PC-3 (cell line): ENCODE data around the gene CPE. TPM values are rescaled to one million over a fixed set of nuclear protein-coding genes. Genes with fewer than 3 reads are reported as not detected.

Source experiments
- ATAC-seq: fragments of 200-7000 bp; cut with Tn5 transposase; 2 replicates; pipeline ENCODE4 v1.9.1; 2020; ENCODE audit warnings: mild to moderate bottlenecking, moderate library complexity
- BruUV-seq: library from RNA; stranded (reverse); fragments of 400-500 nt; replicated peaks from 2 replicates; lab custom pipeline; 2021; lab: Mats Ljungman, UMichigan
- CTCF ChIA-PET: fragments of 300-600 bp; sonication (Branson Sonifier 250); formaldehyde crosslinking; loops from one replicate; lab custom pipeline; 2022; ENCODE audit warnings: antibody characterized with exemption; lab: Charles Lee
- POLR2A ChIA-PET: fragments of 300-600 bp; sonication (Branson Sonifier 250); formaldehyde crosslinking; loops from one replicate; lab custom pipeline; 2022; ENCODE audit warnings: antibody characterized with exemption; ENCODE audit not compliant: unreplicated experiment; lab: Charles Lee
- DNase-seq: peaks from one replicate; pipeline ENCODE4 v3.0.0-alpha.2; 2015
- H2AFZ ChIP-seq: fragments of 300-600 bp; sonication (generic); 2 replicates; pipeline ENCODE4 v1.6.0; 2016; ENCODE audit warnings: antibody characterized with exemption, low read length
- H3F3A ChIP-seq: fragments of 300-600 bp; sonication (generic); one replicate; pipeline ENCODE4 v1.6.0; 2017; ENCODE audit warnings: antibody characterized with exemption, low read length, control low read depth, mild to moderate bottlenecking; ENCODE audit not compliant: unreplicated experiment
- H3K27ac ChIP-seq: fragments of 300-600 bp; sonication (generic); 2 replicates; pipeline ENCODE4 v1.5.1; 2016; ENCODE audit warnings: mild to moderate bottlenecking, low read length
- H3K27me3 ChIP-seq: fragments of 300-600 bp; sonication (generic); 2 replicates; pipeline ENCODE4 v1.6.1; 2016; ENCODE audit warnings: low read length, mixed read lengths
- H3K36me3 ChIP-seq: fragments of 300-600 bp; sonication (generic); 2 replicates; pipeline ENCODE4 v1.6.1; 2016; ENCODE audit warnings: low read depth, mixed run types, low read length, mixed read lengths
- H3K4me1 ChIP-seq: fragments of 300-600 bp; sonication (generic); 2 replicates; pipeline ENCODE4 v1.5.1; 2016; ENCODE audit warnings: low read length; ENCODE audit not compliant: insufficient read depth
- H3K4me2 ChIP-seq: fragments of 300-600 bp; sonication (generic); 2 replicates; pipeline ENCODE4 v1.6.0; 2016; ENCODE audit warnings: low read length
- H3K4me3 ChIP-seq: fragments of 300-600 bp; sonication (generic); 2 replicates; pipeline ENCODE4 v1.5.1; 2016; ENCODE audit warnings: mild to moderate bottlenecking, low read length, mixed read lengths
- H3K79me2 ChIP-seq: fragments of 300-600 bp; sonication (generic); 2 replicates; pipeline ENCODE4 v1.6.1; 2017; ENCODE audit warnings: low read length, mixed read lengths
- H3K9ac ChIP-seq: fragments of 300-600 bp; sonication (generic); 2 replicates; pipeline ENCODE4 v1.6.0; 2016; ENCODE audit warnings: mild to moderate bottlenecking, low read length
- H3K9me2 ChIP-seq: fragments of 300-600 bp; sonication (generic); replicated peaks from 2 replicates; pipeline ENCODE4 v1.6.1; 2016; ENCODE audit warnings: mixed run types, low read length, mixed read lengths
- H3K9me3 ChIP-seq: fragments of 300-600 bp; sonication (generic); 2 replicates; pipeline ENCODE4 v1.6.1; 2016; ENCODE audit warnings: low read length, mixed read lengths
- H4K20me1 ChIP-seq: fragments of 300-600 bp; sonication (generic); 2 replicates; pipeline ENCODE4 v1.6.1; 2016; ENCODE audit warnings: low read length, mixed read lengths
- EZH2 ChIP-seq: fragments of 300-600 bp; sonication (generic); IDR thresholded peaks from one replicate; pipeline ENCODE4 v1.6.1; 2017; ENCODE audit warnings: antibody characterized with exemption, mild to moderate bottlenecking, low read length; ENCODE audit not compliant: unreplicated experiment
- EZH2phosphoT487 ChIP-seq: fragments of 300-600 bp; sonication (generic); IDR thresholded peaks from 2 replicates; pipeline ENCODE4 v1.6.1; 2018; ENCODE audit warnings: mild to moderate bottlenecking, antibody characterized with exemption, low read length, borderline replicate concordance
- intact Hi-C: fragments of 100-400 bp; cut with micrococcal nuclease; formaldehyde crosslinking; loops from 2 replicates; pipeline ENCODE4 v1.9.0; 2023
- total RNA-seq: library from RNA; depleted of rRNA; stranded (reverse); fragments of >200 nt; gene quantifications from 2 replicates; pipeline ENCODE4 v1.2.3, GENCODE V29; 2014
- TF ChIP-seq, protein P1 (sequence below): fragments of 300-600 bp; sonication (generic); conservative IDR thresholded peaks from 2 replicates; pipeline ENCODE4 v1.5.1; 2017; ENCODE audit warnings: antibody characterized with exemption, low read depth, mild to moderate bottlenecking, low read length

The CPE gene
- total RNA-seq, 1 experiment from 2014 or later: 15.5 TPM

DNA sequence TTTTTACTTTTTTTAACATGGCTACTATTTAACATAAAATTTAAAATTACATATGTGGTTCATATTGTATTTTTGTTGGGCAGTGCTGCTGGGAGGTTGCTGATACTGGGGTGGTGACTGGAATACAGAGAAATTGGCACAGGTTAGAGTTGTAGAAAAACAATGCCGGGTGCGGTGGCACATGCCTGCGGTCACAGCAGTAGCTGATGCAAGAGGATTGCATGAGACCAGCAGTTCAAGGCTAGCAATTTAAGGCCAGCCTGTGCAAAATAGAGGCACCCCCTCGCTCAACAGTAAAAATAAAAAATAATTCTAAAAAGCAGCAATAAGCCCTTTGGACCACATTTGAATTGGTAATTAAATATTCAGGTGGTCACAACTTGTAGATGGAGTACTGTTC, 11.8 kb upstream of the CPE start:
- no peaks in the 10 kb centered on the region for H4K20me1 ChIP-seq
- H3K9ac ChIP-seq: no peak overlapping the region
- no TSS peak for BruUV-seq
- TF ChIP-seq EZH2 (no peak), EZH2phosphoT487 (no peak)
- TF ChIP-seq, protein P1, sequence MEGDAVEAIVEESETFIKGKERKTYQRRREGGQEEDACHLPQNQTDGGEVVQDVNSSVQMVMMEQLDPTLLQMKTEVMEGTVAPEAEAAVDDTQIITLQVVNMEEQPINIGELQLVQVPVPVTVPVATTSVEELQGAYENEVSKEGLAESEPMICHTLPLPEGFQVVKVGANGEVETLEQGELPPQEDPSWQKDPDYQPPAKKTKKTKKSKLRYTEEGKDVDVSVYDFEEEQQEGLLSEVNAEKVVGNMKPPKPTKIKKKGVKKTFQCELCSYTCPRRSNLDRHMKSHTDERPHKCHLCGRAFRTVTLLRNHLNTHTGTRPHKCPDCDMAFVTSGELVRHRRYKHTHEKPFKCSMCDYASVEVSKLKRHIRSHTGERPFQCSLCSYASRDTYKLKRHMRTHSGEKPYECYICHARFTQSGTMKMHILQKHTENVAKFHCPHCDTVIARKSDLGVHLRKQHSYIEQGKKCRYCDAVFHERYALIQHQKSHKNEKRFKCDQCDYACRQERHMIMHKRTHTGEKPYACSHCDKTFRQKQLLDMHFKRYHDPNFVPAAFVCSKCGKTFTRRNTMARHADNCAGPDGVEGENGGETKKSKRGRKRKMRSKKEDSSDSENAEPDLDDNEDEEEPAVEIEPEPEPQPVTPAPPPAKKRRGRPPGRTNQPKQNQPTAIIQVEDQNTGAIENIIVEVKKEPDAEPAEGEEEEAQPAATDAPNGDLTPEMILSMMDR: no peak
- no peaks in the 10 kb centered on the region for H3K36me3 ChIP-seq
- CTCF ChIA-PET: no interaction called here
- no peaks in the 10 kb centered on the region for H3K27me3 ChIP-seq
- no peaks in the 10 kb centered on the region for H3K9me3 ChIP-seq
- POLR2A ChIA-PET: no interaction called here
- no peaks in the 10 kb centered on the region for H3K79me2 ChIP-seq
- DNase-seq: no peak
- no peak overlapping the region for H2AFZ ChIP-seq
- H3K4me2 ChIP-seq: no peak overlapping the region
- H3K4me3 ChIP-seq: no peak overlapping the region
- no peaks in the 10 kb centered on the region for H3F3A ChIP-seq
- no peaks in the 10 kb centered on the region for H3K4me1 ChIP-seq
- H3K27ac ChIP-seq: no peak overlapping the region
- no peaks in the 10 kb centered on the region for H3K9me2 ChIP-seq
- no peak for ATAC-seq
- intact Hi-C loops: no loop called here

- Histone ChIP-seq H3K4me3 (no peak overlapping the region), H3K27me3 (no peaks in the 10 kb centered on the region), H3K9ac (no peak overlapping the region), H3K4me2 (no peak overlapping the region), H3K9me2 (no peaks in the 10 kb centered on the region), H3K79me2 (no peaks in the 10 kb centered on the region), H4K20me1 (no peaks in the 10 kb centered on the region), H3F3A (no peaks in the 10 kb centered on the region), H3K36me3 (no peaks in the 10 kb centered on the region), H3K27ac (no peak overlapping the region), H2AFZ (no peak overlapping the region), H3K9me3 (no peaks in the 10 kb centered on the region), H3K4me1 (no peaks in the 10 kb centered on the region)
- BruUV-seq: no TSS peak
- TF ChIP-seq, protein P1: no peak
- no peak for TF ChIP-seq EZH2phosphoT487
- TF ChIP-seq EZH2: no peak
- ATAC-seq (no peak), DNase-seq (no peak)
- ChIA-PET CTCF (interaction anchor here (0.6 kb wide), 1 partner anchor 66 kb away, joined by 3 read pairs; no protein-coding TSS in a partner anchor), POLR2A (no interaction called here)
- intact Hi-C loops: no loop called here
Observed at GRCh38 chr4:165368114-165368513, 10.7 kb upstream of the CPE start.

DNA sequence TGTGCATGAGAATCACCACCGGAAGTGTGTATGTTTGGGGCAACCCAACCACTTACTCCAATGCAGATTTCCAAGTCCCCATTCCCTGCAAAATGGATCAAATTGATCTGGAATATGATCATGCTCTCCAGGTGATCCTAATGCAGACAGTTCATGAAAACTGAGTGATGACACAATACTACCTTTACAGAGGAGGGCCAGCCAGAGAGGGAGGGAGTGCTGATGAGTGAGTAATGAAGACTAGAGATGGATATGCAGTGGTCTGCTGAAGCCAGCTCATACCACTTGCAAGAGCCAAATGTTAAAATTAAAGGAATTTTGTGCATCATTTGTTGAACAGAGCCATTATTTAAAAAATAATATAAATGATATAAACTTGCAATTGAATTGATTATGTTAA, 10.2 kb upstream of the CPE start:
- DNase-seq: no peak
- CTCF ChIA-PET: no interaction called here
- POLR2A ChIA-PET: no interaction called here

More for the DNA sequence above, 10.2 kb upstream of the CPE start:
- no TSS peak for BruUV-seq
- H3F3A ChIP-seq: no peaks in the 10 kb centered on the region
- no peak for ATAC-seq
- H3K79me2 ChIP-seq: no peaks in the 10 kb centered on the region
- H3K4me3 ChIP-seq: no peak overlapping the region
- intact Hi-C loops: no loop called here
- TF ChIP-seq EZH2phosphoT487 (no peak), EZH2 (no peak)
- TF ChIP-seq, protein P1: no peak
- H3K9me2 ChIP-seq: no peaks in the 10 kb centered on the region
- H3K27me3 ChIP-seq: no peaks in the 10 kb centered on the region
- H3K9me3 ChIP-seq: no peaks in the 10 kb centered on the region
- no peak overlapping the region for H3K4me2 ChIP-seq
- no peak overlapping the region for H3K27ac ChIP-seq
- no peaks in the 10 kb centered on the region for H4K20me1 ChIP-seq
- no peaks in the 10 kb centered on the region for H3K36me3 ChIP-seq
- H3K9ac ChIP-seq: no peak overlapping the region
- H2AFZ ChIP-seq: no peak overlapping the region
- no peaks in the 10 kb centered on the region for H3K4me1 ChIP-seq
